HT-29 (cell line): Measurements from ENCODE around the gene POLR2A. TPM values are rescaled to one million over a fixed set of nuclear protein-coding genes. Genes with fewer than 3 reads are reported as not detected.

Source experiments
- DNase-seq: peaks from one replicate; pipeline ENCODE4 v3.0.0-alpha.2; 2015; ENCODE audit warnings: low spot score
- total RNA-seq: library from RNA; depleted of rRNA; stranded (reverse); fragments of >200 nt; shearing (Covaris generic); gene quantifications from 2 replicates; pipeline ENCODE4 v1.2.3, GENCODE V29; 2014; rRNA removed

POLR2A gene
- 26.0 and 58.6 TPM in 2 replicates for total RNA-seq

- peak; percentile 91 for DNase-seq
These were observed at the start of gene POLR2A for GRCh38 chr17:7484067-7484918. POLR2A (plus strand) TSS chr17:7484366.

- DNase-seq, result no peak
These were observed 48.2 kb upstream of the POLR2A start for GRCh38 chr17:7435676-7436555.

GRCh38 chr17:7436556-7437368 lies 47.4 kb upstream of the POLR2A start:
- DNase-seq, result peak; percentile 86

- no peak for DNase-seq
These were observed 46.8 kb upstream of the POLR2A start for GRCh38 chr17:7437369-7437863.

DNA sequence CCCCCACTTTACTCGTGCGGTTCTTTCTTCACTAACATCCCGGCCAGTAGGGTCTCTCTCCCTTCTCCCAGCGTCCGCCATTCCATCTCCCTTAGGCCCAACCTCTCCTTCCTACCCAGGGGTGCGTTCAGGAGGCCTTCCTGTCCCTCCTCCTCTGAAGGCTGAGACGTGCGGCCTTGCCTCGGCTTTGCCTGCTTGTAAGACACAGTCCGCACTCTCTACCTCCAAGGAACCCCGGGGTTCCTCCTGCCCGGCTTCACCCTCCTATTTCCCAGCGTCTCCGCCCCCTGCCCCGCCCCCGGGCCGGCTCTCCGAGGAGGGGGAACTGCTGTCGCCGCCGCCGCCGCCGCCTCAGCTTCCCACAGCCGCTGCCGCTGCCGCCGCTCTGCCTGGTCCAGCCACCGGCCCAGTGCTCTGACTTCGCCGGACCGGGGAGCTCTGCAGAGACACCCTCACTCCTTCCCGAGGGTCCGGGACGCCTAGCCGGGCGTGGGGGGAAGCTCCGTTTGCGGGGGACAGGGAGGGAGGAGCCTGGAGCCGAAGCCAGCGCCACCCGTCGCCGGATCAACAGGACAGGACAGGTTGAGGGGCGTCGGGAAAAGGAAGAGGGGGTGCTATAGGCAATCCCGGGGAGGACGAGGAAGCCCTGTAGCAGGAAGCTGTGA lies 46.1 kb upstream of the POLR2A start:
- DNase-seq, result no peak

- DNase-seq, result no peak
These were observed 45.3 kb upstream of the POLR2A start for GRCh38 chr17:7438656-7439460.

DNA sequence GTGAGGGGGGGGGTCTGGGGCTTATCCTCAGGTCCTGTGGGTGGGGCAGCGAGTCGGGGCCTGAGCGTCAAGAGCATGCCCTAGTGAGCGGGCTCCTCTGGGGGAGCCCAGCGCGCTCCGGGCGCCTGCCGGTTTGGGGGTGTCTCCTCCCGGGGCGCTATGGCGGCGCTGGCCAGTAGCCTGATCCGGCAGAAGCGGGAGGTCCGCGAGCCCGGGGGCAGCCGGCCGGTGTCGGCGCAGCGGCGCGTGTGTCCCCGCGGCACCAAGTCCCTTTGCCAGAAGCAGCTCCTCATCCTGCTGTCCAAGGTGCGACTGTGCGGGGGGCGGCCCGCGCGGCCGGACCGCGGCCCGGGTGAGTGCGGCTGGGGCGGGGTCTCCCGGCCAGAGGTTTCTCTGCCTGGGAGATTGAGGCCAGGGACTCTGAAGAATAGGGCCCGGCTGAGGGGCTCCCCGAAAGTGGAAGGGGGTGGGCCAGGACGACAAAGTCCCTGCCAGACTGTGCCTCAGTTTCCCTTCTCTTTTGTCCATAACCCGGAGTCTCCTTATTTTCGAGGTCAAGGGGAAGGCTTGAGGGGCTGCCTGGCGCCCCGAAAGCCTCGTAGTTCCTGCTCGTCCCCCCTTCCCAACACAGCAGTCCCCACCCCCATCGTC lies 44.6 kb upstream of the POLR2A start, which contains the start of gene FGF11:
FGF11 (plus strand) TSS at position 51 of the 651 bp plus-strand sequence; CDS start at position 160, 109 bp downstream.
- no peak for DNase-seq

DNA sequence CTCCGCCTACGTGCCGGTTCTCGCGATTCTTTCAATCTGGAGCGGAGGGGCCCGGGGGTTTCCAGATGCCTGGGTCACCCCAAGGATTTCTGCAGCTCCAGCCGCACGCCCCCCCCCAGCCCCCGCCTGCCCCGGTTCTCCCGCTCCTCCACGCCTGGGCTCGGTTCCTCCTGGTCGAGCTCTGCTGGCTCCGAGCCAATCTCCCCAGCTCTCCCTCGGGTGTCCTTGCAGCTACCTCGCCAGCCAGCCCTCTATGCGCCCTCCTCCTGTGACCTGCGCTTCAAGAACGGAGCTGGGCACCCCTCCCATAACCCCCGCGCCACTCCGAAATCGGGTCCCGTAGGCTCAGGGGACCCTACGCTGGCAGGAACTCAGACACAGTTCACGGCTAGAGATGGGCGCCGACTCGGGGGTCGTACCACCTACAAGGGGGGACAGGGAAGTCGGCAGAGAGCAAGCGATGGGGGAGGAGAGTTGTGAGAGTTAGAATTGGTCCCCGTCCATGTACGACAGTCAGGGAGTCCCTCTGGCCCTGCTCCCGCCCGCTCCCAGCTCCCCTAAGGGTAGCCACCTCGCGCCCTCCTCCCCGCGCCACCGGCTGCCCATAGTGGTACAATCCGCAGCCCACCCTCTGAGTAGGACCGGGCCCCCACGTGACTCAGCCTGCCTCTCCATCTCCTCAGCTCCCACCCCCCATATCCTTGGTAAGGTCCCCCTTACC lies 43.9 kb upstream of the POLR2A start:
- DNase-seq, result no peak

DNA sequence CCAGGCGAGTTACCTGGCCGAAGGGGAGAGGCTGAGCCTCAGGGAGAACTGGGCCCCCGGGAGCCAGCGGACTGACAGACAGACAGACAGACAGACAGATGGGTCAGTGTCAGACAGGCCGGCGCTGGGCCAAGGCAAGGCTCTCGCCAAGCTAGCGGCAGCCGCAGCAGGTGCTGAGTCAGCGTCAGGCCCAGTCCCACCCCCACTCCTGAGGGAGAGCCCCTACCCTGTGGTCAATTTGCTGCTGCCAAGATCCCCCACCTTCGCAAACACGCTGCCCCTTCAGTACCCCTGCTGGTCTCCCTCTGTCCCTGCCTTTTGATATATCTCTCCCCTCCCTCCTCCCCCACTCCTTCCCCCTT lies 43.4 kb upstream of the POLR2A start:
- DNase-seq, result no peak

DNA sequence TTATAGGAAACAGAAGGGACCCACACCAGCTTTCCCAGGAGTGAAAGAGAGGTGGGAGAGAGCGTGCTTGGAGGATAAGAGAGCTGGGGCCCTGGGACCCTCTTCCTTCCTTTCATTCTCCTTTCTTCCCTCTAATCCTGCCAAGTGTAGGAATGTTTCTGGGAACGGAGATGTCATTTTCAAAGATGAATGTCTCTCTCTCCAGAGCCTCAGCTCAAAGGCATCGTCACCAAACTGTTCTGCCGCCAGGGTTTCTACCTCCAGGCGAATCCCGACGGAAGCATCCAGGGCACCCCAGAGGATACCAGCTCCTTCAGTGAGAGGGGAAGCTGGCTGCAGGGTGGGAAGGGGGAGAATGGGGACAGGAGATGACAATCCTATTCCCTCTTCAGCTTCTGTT lies 42.9 kb upstream of the POLR2A start:
- no peak for DNase-seq

DNA sequence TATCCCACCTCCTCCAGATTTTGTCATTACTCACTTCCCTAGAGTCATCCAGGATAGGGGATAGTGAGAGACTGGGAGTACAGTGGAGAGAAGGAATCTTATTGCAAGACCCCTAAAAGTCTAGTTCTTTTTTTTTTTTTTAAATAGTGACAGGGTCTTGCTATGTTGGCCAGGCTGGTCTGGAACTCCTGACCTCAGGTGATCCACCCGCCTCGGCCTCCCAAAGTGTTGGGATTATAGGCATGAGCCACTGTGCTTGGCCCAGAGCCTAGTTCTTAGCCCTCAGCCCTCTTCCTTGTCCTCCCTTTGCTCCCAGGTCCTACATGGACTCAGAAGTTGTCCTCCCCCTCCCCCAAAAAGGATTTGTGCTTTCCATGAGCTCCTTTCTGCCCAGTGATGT lies 42.0 kb upstream of the POLR2A start:
- DNase-seq, result no peak

- DNase-seq, result no peak
These were observed 40.4 kb upstream of the POLR2A start for GRCh38 chr17:7443499-7444485.

GRCh38 chr17:7444682-7445618 lies 39.2 kb upstream of the POLR2A start, which contains the start of gene CHRNB1:
CHRNB1 (plus strand) TSS chr17:7445061; CDS start chr17:7445128, 67 bp downstream.
- DNase-seq, result peak; percentile 65

- peak; percentile 54 for DNase-seq
These were observed 38.6 kb upstream of the POLR2A start for GRCh38 chr17:7445619-7445968.

DNA sequence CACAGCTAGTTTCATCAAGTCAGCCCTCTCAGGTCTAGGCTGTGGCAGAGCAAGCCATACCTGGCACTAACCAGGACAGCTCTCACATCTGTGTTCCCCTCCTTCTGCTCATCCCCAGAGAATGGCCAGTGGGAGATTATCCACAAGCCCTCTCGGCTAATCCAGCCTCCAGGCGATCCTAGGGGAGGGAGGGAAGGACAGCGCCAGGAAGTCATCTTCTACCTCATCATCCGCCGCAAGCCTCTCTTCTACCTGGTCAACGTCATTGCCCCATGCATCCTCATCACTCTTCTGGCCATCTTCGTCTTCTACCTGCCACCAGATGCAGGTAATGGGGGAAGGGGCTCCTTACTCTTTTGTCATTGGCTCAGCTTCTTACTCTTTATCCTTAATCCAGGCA lies 35.7 kb upstream of the POLR2A start:
- DNase-seq, result no peak

GRCh38 chr17:7459961-7460545 lies 24.1 kb upstream of the POLR2A start:
- DNase-seq, result no peak
